Neural cell (in vitro differentiated cells): ENCODE data around the gene DENND4C.

Source experiments
- CTCF ChIP-seq: fragments of 450-650 bp; IDR thresholded peaks from 2 replicates; pipeline ENCODE4 v1.5.1; 2014; ENCODE audit warnings: antibody characterized with exemption, mild to moderate bottlenecking, moderate library complexity; ENCODE audit not compliant: poor library complexity, severe bottlenecking
- EP300 ChIP-seq: fragments of 450-650 bp; conservative IDR thresholded peaks from 2 replicates; pipeline ENCODE4 v1.6.1; 2014; ENCODE audit warnings: antibody characterized with exemption, mild to moderate bottlenecking, moderate library complexity; ENCODE audit not compliant: poor library complexity, severe bottlenecking
- POLR2AphosphoS5 ChIP-seq: IDR thresholded peaks from 2 replicates; pipeline ENCODE4 v1.6.1; 2012
- RAD21 ChIP-seq: fragments of 450-650 bp; conservative IDR thresholded peaks from 2 replicates; pipeline ENCODE4 v1.6.1; 2014; ENCODE audit warnings: antibody characterized with exemption, mild to moderate bottlenecking, moderate library complexity

- no peak for TF ChIP-seq CTCF
- TF ChIP-seq EP300 = no peak
- TF ChIP-seq POLR2AphosphoS5 = no peak
- TF ChIP-seq RAD21 = no peak
These were observed 37.5 kb upstream of the DENND4C start for GRCh38 chr9:19193029-19193324.
